ENCODE measurements around the gene MGA. TPM values are rescaled to one million over a fixed set of nuclear protein-coding genes. Genes with fewer than 3 reads are reported as not detected.
A peak's percentile ranks its signal among the peaks of the same experiment; 100 is the strongest.

The MGA gene
- total and polyA plus RNA-seq, 2 experiments from 2014 or later: 10.9 to 39.6 TPM

DNA sequence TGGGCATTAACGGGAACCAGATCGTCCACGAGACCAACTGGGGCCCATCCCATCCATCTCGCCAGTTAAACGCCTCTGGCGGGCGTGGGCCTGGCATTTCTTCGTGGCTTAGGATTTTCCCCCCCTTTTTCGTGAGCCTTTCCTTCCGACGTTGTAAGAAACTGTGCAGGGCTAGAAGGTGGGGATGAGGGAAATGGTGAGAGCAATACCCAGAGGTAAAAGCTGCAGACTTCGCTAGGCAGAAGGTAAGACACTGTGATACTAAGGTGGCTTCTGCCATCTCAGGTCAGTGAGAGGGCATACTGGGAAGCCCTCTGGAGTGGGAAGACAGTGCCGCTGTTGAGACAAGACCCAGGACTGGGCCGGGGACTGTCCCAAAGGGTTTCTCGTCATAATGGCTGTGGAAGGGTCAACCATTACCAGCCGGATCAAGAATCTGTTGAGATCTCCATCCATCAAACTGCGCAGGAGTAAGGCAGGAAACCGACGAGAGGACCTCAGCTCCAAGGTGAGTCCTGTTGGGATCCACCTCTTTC is 114.7 kb downstream of the MGA start:
- peak overlapping the region; percentile 90 for H3K27ac ChIP-seq
- peaks cover 27% of the 10 kb centered on the region for H3K4me1 ChIP-seq (ENCODE audit: insufficient read depth)
- no peaks in the 10 kb centered on the region for H3K36me3 ChIP-seq (replicated peaks; ENCODE audit: insufficient read depth, low read depth)
- H2AFZ ChIP-seq: peak overlapping the region; percentile 48
- H3K9me3 ChIP-seq (ENCODE audit: low read depth): no peaks in the 10 kb centered on the region
- H3K4me2 ChIP-seq: peak overlapping the region; percentile 77
- 21% methylated on average over 19 of the region's 19 CpGs for WGBS (ENCODE audit: low lambda C conversion rate, missing lambda C conversion rate)
- no peaks in the 10 kb centered on the region for H4K20me1 ChIP-seq (ENCODE audit: insufficient read depth, poor library complexity, severe bottlenecking)
- H3K27me3 ChIP-seq: no peaks in the 10 kb centered on the region
- TF ChIP-seq EZH2phosphoT487 (IDR thresholded peaks at IDR 0.05; ENCODE audit: low read depth, severe bottlenecking, unreplicated experiment) (no peak), EZH2 (IDR thresholded peaks at IDR 0.05; ENCODE audit: borderline replicate concordance) (no peak)
- TF ChIP-seq, protein P1, sequence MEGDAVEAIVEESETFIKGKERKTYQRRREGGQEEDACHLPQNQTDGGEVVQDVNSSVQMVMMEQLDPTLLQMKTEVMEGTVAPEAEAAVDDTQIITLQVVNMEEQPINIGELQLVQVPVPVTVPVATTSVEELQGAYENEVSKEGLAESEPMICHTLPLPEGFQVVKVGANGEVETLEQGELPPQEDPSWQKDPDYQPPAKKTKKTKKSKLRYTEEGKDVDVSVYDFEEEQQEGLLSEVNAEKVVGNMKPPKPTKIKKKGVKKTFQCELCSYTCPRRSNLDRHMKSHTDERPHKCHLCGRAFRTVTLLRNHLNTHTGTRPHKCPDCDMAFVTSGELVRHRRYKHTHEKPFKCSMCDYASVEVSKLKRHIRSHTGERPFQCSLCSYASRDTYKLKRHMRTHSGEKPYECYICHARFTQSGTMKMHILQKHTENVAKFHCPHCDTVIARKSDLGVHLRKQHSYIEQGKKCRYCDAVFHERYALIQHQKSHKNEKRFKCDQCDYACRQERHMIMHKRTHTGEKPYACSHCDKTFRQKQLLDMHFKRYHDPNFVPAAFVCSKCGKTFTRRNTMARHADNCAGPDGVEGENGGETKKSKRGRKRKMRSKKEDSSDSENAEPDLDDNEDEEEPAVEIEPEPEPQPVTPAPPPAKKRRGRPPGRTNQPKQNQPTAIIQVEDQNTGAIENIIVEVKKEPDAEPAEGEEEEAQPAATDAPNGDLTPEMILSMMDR (IDR thresholded peaks at IDR 0.05; ENCODE audit: poor library complexity): no peak
- peak overlapping the region; percentile 62 for H3K4me3 ChIP-seq
- peaks cover 46% of the 10 kb centered on the region for H3K79me2 ChIP-seq
- DNase-seq (ENCODE audit: low spot score): peak; percentile 11
- H3K9me2 ChIP-seq (replicated peaks; ENCODE audit: insufficient read depth): no peaks in the 10 kb centered on the region

DNA sequence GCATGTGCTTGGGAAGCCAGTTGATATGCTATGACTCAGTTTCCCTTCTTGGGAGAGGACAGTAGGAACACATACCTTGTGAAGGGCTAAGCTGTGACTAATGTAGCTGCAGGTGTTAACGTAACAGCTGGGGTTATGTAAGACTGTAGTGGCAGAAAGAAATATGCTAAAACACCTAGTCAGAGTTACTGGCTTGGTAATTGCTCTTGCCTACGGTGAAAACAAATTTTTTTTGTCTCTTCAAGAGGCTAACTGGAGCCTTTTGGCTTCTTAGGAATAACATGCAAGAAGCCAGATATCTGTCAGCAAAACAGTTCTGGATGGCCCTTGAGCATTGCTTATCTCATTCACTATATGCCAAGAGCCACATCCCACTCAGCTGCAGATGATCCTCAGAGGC is 115.4 kb downstream of the MGA start:
- no peaks in the 10 kb centered on the region for H3K27me3 ChIP-seq
- no peak for TF ChIP-seq EZH2phosphoT487 (IDR thresholded peaks at IDR 0.05; ENCODE audit: low read depth, severe bottlenecking, unreplicated experiment)
- no peak for TF ChIP-seq EZH2 (IDR thresholded peaks at IDR 0.05; ENCODE audit: borderline replicate concordance)
- TF ChIP-seq, protein P1 (IDR thresholded peaks at IDR 0.05; ENCODE audit: poor library complexity): no peak
- peak overlapping the region; percentile 77 for H3K4me2 ChIP-seq
- peak overlapping the region; percentile 62 for H3K4me3 ChIP-seq
- H3K36me3 ChIP-seq (replicated peaks; ENCODE audit: insufficient read depth, low read depth): no peaks in the 10 kb centered on the region
- no peaks in the 10 kb centered on the region for H3K9me2 ChIP-seq (replicated peaks; ENCODE audit: insufficient read depth)
- DNase-seq (ENCODE audit: low spot score): peak; percentile 10
- H3K79me2 ChIP-seq: peaks cover 46% of the 10 kb centered on the region
- no peaks in the 10 kb centered on the region for H4K20me1 ChIP-seq (ENCODE audit: insufficient read depth, poor library complexity, severe bottlenecking)
- H3K4me1 ChIP-seq (ENCODE audit: insufficient read depth): peaks cover 34% of the 10 kb centered on the region
- peak overlapping the region; percentile 90 for H3K27ac ChIP-seq
- H3K9me3 ChIP-seq (ENCODE audit: low read depth): no peaks in the 10 kb centered on the region
- no peak overlapping the region for H2AFZ ChIP-seq
- WGBS (ENCODE audit: low lambda C conversion rate, missing lambda C conversion rate): 58% methylated on average over 2 of the region's 2 CpGs

DNA sequence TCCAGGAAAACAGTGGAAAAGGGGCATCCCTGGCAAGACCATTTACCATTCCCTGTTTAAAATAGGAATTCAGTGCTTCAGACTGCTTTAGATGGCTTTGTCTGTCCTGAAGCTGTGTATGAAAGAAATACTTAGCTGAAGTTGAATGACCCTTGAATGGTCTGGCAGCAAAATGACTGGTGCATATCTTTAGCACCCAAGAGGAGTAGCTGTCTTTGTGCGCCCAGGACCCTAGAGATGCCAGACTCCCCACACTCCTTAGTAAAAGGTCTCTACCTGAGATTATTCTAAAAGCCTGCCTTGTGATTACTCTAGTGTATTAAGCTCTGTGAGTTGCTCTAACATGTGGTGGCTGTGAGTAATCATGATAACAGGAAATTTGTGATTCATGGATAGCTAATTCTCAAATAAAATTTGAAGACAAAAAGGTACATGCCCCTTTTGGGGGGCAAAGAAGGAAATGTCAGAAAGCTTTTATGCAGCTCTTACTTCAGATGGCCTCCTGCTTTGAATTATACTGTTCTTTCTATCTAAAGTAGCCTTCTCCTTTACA is 117.3 kb downstream of the MGA start:
- no peak overlapping the region for H3K4me3 ChIP-seq
- peak overlapping the region; percentile 77 for H3K4me2 ChIP-seq
- 83% methylated on average over 1 of the region's 1 CpG for WGBS (ENCODE audit: low lambda C conversion rate, missing lambda C conversion rate)
- no peaks in the 10 kb centered on the region for H3K27me3 ChIP-seq
- no peaks in the 10 kb centered on the region for H3K36me3 ChIP-seq (replicated peaks; ENCODE audit: insufficient read depth, low read depth)
- H3K27ac ChIP-seq: peak overlapping the region; percentile 74
- H3K9me3 ChIP-seq (ENCODE audit: low read depth): no peaks in the 10 kb centered on the region
- H3K4me1 ChIP-seq (ENCODE audit: insufficient read depth): peaks cover 41% of the 10 kb centered on the region
- H3K79me2 ChIP-seq: peaks cover 58% of the 10 kb centered on the region
- H2AFZ ChIP-seq: no peak overlapping the region
- TF ChIP-seq EZH2 (IDR thresholded peaks at IDR 0.05; ENCODE audit: borderline replicate concordance) (no peak), EZH2phosphoT487 (IDR thresholded peaks at IDR 0.05; ENCODE audit: low read depth, severe bottlenecking, unreplicated experiment) (no peak)
- TF ChIP-seq, protein P1 (IDR thresholded peaks at IDR 0.05; ENCODE audit: poor library complexity): no peak
- no peaks in the 10 kb centered on the region for H4K20me1 ChIP-seq (ENCODE audit: insufficient read depth, poor library complexity, severe bottlenecking)
- H3K9me2 ChIP-seq (replicated peaks; ENCODE audit: insufficient read depth): no peaks in the 10 kb centered on the region
- DNase-seq (ENCODE audit: low spot score): no peak

Measured in hepatocyte (in vitro differentiated cells).